HL-60 (cell line): ENCODE data around the gene TMEM156.
"Not testable (repeated sequence)": the region's sequence is repeated elsewhere in the genome, so short reads cannot be mapped to it uniquely, and the experiment has no call there.

Source experiments
- CTCF ChIP-seq: IDR thresholded peaks from one replicate; pipeline ENCODE4 v1.5.1; 2011; ENCODE audit warnings: low read length, control low read depth, inconsistent platforms; ENCODE audit not compliant: insufficient read depth
- GABPA ChIP-seq: IDR thresholded peaks from 2 replicates; pipeline ENCODE4 v1.6.1; 2012; ENCODE audit warnings: low read depth
- POLR2AphosphoS5 ChIP-seq: IDR thresholded peaks from 2 replicates; pipeline ENCODE4 v1.6.1; 2012; ENCODE audit warnings: low read depth
- REST ChIP-seq: IDR thresholded peaks from 2 replicates; pipeline ENCODE4 v1.6.1; 2012; ENCODE audit warnings: low read depth; ENCODE audit not compliant: insufficient replicate concordance

- TF ChIP-seq CTCF, REST, POLR2AphosphoS5, GABPA: not testable (repeated sequence)
Measured at GRCh38 chr4:38959248-38959647, 73.0 kb downstream of the TMEM156 start.
